ENCODE data around the gene ACVR1C. TPM values are rescaled to one million over a fixed set of nuclear protein-coding genes. Genes with fewer than 3 reads are reported as not detected.
"Not testable (repeated sequence)": the region's sequence is repeated elsewhere in the genome, so short reads cannot be mapped to it uniquely, and the experiment has no call there.

Gene ACVR1C
- total RNA-seq, 4 donors from 2014 or later: 0.44 to 1.9 (median 0.92) TPM

DNA sequence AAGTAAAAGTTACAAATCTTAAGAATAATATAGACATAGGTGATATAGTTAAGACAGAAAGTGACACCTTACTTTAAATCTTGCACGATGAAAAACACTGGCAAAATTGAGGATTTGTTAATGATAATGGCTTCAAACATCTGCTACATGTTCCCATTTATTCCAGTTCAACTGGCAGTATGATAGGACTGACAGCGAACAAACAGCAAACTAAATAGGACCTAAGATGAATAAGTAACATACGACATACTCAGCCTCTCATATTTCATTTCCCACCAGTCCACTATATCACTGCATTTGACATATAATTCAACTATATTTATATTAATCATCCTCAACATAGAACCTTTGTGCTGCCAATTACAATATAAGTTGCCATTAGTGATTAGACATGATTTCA lies 36.3 kb downstream of the ACVR1C start:
- DNase-seq (ENCODE audit: low spot score in 2 of 2): no peak
- Histone ChIP-seq H3K4me1 (no peaks in the 10 kb centered on the region), H3K27ac (no peak overlapping the region), H3K4me3 (no peak overlapping the region), H3K9me3 (no peaks in the 10 kb centered on the region), H3K36me3 (no peaks in the 10 kb centered on the region), H3K27me3 (peaks cover 7% of the 10 kb centered on the region)
- 81% methylated on average over 3 of the region's 3 CpGs for WGBS
- TF ChIP-seq, protein P1, sequence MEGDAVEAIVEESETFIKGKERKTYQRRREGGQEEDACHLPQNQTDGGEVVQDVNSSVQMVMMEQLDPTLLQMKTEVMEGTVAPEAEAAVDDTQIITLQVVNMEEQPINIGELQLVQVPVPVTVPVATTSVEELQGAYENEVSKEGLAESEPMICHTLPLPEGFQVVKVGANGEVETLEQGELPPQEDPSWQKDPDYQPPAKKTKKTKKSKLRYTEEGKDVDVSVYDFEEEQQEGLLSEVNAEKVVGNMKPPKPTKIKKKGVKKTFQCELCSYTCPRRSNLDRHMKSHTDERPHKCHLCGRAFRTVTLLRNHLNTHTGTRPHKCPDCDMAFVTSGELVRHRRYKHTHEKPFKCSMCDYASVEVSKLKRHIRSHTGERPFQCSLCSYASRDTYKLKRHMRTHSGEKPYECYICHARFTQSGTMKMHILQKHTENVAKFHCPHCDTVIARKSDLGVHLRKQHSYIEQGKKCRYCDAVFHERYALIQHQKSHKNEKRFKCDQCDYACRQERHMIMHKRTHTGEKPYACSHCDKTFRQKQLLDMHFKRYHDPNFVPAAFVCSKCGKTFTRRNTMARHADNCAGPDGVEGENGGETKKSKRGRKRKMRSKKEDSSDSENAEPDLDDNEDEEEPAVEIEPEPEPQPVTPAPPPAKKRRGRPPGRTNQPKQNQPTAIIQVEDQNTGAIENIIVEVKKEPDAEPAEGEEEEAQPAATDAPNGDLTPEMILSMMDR (IDR thresholded peaks at IDR 0.05): no peak
- no peak for TF ChIP-seq POLR2A (IDR thresholded peaks at IDR 0.05)
- no peak for TF ChIP-seq POLR2AphosphoS5 (IDR thresholded peaks at IDR 0.05)
- no peak for TF ChIP-seq EP300 (IDR thresholded peaks at IDR 0.05)

DNA sequence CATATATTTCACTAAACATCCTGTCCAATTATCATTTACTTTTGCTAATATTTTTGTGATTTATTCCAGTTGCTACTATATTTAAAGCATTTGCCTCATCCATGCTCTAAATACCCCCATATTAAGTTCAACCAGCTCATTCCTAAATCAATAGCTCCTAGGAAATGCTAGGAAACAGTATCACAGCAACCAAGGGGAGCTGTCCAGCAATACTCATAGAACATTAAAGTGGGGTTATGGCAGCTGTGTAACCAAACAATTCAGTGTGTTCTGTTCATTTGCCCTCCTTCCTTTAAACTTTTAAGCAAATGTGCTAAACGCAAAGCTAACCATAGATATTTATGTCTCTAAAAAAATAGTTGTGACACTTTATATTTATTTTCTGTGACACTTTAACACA lies 41.1 kb downstream of the ACVR1C start:
- H3K4me3 ChIP-seq: no peak overlapping the region
- DNase-seq (ENCODE audit: low spot score in 2 of 2): no peak
- no peaks in the 10 kb centered on the region for H3K36me3 ChIP-seq
- TF ChIP-seq, protein P1 (IDR thresholded peaks at IDR 0.05): no peak
- no peak for TF ChIP-seq POLR2A (IDR thresholded peaks at IDR 0.05)
- no peak for TF ChIP-seq EP300 (IDR thresholded peaks at IDR 0.05)
- TF ChIP-seq POLR2AphosphoS5 (IDR thresholded peaks at IDR 0.05): no peak
- WGBS: 74% methylated on average over 1 of the region's 1 CpG
- H3K9me3 ChIP-seq: no peaks in the 10 kb centered on the region
- H3K4me1 ChIP-seq: no peaks in the 10 kb centered on the region
- no peak overlapping the region for H3K27ac ChIP-seq
- no peaks in the 10 kb centered on the region for H3K27me3 ChIP-seq

DNA sequence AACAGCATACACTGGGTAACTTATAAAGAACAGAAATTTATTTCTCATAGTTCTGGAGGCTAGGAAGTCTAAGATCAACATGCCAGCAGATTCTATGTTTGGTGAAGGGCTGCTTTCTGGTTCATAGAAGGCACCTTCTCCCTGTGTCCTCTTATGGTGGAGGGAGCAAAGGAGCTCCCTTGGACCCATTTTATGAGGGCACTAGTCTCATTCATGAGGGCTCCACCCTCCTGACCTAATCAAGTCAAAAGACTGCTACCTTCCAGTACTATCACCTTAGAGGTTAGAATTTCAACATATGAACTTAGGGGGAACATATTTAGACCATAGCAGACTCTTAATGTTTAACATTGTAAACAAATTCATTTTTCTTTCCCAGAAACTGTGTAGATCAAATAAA lies 54.5 kb downstream of the ACVR1C start:
- H3K36me3 ChIP-seq: no peaks in the 10 kb centered on the region
- DNase-seq (ENCODE audit: low spot score in 2 of 2): no peak
- no peak overlapping the region for H3K27ac ChIP-seq
- H3K27me3 ChIP-seq: no peaks in the 10 kb centered on the region
- no peaks in the 10 kb centered on the region for H3K9me3 ChIP-seq
- no peaks in the 10 kb centered on the region for H3K4me1 ChIP-seq
- H3K4me3 ChIP-seq: no peak overlapping the region
- TF ChIP-seq POLR2A (IDR thresholded peaks at IDR 0.05) (no peak), EP300 (IDR thresholded peaks at IDR 0.05) (no peak), POLR2AphosphoS5 (IDR thresholded peaks at IDR 0.05) (no peak)
- TF ChIP-seq, protein P1 (IDR thresholded peaks at IDR 0.05): no peak

DNA sequence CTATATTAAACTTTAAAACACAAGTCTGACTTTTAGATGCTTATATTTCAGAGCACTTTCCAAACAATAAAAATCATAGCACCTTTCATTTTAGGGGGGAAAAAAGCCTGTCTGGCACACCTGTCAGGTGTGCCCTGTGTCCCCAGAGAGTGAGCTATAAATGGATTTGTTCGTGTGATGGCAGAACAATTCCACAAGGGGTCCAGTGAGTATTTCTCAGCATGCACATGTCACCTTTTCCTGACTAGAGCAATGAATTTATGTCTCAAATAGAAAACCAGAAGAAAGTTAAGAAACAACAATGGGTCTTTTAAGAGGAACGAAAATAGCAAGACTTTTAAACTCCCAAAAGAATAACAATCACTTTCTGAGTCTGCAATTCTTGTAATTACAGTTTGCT lies 55.9 kb downstream of the ACVR1C start:
- DNase-seq (ENCODE audit: low spot score in 2 of 2): no peak
- no peak overlapping the region for H3K4me3 ChIP-seq
- H3K36me3 ChIP-seq: no peaks in the 10 kb centered on the region
- H3K27me3 ChIP-seq: no peaks in the 10 kb centered on the region
- 47% methylated on average over 2 of the region's 2 CpGs for WGBS
- TF ChIP-seq POLR2A (IDR thresholded peaks at IDR 0.05) (no peak), EP300 (IDR thresholded peaks at IDR 0.05) (no peak), POLR2AphosphoS5 (IDR thresholded peaks at IDR 0.05) (no peak)
- TF ChIP-seq, protein P1 (IDR thresholded peaks at IDR 0.05): no peak
- no peaks in the 10 kb centered on the region for H3K9me3 ChIP-seq
- H3K4me1 ChIP-seq: no peaks in the 10 kb centered on the region
- H3K27ac ChIP-seq: no peak overlapping the region

DNA sequence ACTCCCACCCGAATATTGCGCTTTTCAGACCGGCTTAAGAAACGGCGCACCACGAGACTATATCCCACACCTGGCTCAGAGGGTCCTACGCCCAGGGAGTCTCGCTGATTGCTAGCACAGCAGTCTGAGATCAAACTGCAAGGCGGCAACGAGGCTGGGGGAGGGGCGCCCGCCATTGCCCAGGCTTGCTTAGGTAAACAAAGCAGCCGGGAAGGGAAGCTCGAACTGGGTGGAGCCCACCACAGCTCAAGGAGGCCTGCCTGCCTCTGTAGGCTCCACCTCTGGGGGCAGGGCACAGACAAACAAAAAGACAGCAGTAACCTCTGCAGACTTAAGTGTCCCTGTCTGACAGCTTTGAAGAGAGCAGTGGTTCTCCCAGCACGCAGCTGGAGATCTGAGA lies 62.0 kb downstream of the ACVR1C start:
- 53% methylated on average over 3 of the region's 15 CpGs for WGBS
- H3K4me1 ChIP-seq; H3K4me3 ChIP-seq; H3K27me3 ChIP-seq; DNase-seq (ENCODE audit: low spot score in 2 of 2); H3K9me3 ChIP-seq; H3K36me3 ChIP-seq; H3K27ac ChIP-seq: not testable (repeated sequence)

DNA sequence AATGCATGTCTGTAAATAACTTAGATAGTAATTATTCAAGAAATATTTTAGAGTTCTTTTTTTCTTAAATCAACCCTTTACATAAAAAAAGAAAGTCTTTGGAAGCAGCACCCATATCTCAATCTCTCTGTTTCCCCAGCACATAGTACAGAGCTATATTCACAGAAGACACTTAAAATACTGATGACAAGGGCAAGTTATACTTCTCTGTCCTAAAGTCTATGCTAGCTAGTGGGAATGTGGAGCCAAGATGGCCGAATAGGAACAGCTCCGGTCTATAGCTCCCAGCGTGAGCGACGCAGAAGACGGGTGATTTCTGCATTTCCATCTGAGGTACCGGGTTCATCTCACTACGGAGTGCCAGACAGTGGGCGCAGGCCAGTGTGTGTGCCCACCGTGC lies 62.6 kb downstream of the ACVR1C start:
- H3K36me3 ChIP-seq, H3K4me1 ChIP-seq: not testable (repeated sequence)

More for the DNA sequence above, 62.6 kb downstream of the ACVR1C start:
- 95% methylated on average over 8 of the region's 10 CpGs for WGBS
- H3K27me3 ChIP-seq; H3K9me3 ChIP-seq; DNase-seq (ENCODE audit: low spot score in 2 of 2); H3K4me3 ChIP-seq; H3K27ac ChIP-seq: not testable (repeated sequence)
